ENCODE results near the gene GNAO1.
A peak's percentile ranks its signal among the peaks of the same experiment; 100 is the strongest.
"Not testable (repeated sequence)": the region's sequence is repeated elsewhere in the genome, so short reads cannot be mapped to it uniquely, and the experiment has no call there.

Gene GNAO1

GRCh38 chr16:56367764-56368163 is 176.5 kb downstream of the GNAO1 start:
- H3K4me3 ChIP-seq (ENCODE audit: low read depth, low read length): no peak overlapping the region
- no peak for DNase-seq (ENCODE audit: low read depth)

GRCh38 chr16:56368545-56368944 is 177.3 kb downstream of the GNAO1 start:
- no peak for DNase-seq (ENCODE audit: low read depth)
- no peak overlapping the region for H3K4me3 ChIP-seq (ENCODE audit: low read depth, low read length)

- DNase-seq (ENCODE audit: low read depth): no peak
- H3K4me3 ChIP-seq (ENCODE audit: low read depth, low read length): no peak overlapping the region
Observed at GRCh38 chr16:56369202-56369601, 177.9 kb downstream of the GNAO1 start.

GRCh38 chr16:56370185-56370874 is 179.0 kb downstream of the GNAO1 start:
- DNase-seq (ENCODE audit: low read depth): no peak

GRCh38 chr16:56370875-56371659 is 179.8 kb downstream of the GNAO1 start:
- no peak overlapping the region for H3K4me3 ChIP-seq (ENCODE audit: low read depth, low read length)
- no peak for DNase-seq (ENCODE audit: low read depth)

More at GRCh38 chr16:56370185-56370874, 179.0 kb downstream of the GNAO1 start:
- no peak overlapping the region for H3K4me3 ChIP-seq (ENCODE audit: low read depth, low read length)

GRCh38 chr16:56371660-56371937 is 180.3 kb downstream of the GNAO1 start:
- H3K4me3 ChIP-seq (ENCODE audit: low read depth, low read length): no peak overlapping the region
- DNase-seq (ENCODE audit: low read depth): no peak

- DNase-seq (ENCODE audit: low read depth): no peak
- H3K4me3 ChIP-seq (ENCODE audit: low read depth, low read length): no peak overlapping the region
Observed at GRCh38 chr16:56372013-56372634, 180.8 kb downstream of the GNAO1 start.

- no peak overlapping the region for H3K4me3 ChIP-seq (ENCODE audit: low read depth, low read length)
- no peak for DNase-seq (ENCODE audit: low read depth)
Observed at GRCh38 chr16:56373003-56373402, 181.7 kb downstream of the GNAO1 start.

GRCh38 chr16:56375792-56376191 is 184.5 kb downstream of the GNAO1 start:
- not testable (repeated sequence) for H3K4me3 ChIP-seq (ENCODE audit: low read depth, low read length); DNase-seq (ENCODE audit: low read depth)

GRCh38 chr16:56379044-56379443 is 187.8 kb downstream of the GNAO1 start:
- DNase-seq (ENCODE audit: low read depth); H3K4me3 ChIP-seq (ENCODE audit: low read depth, low read length): not testable (repeated sequence)

GRCh38 chr16:56380778-56381485 is 189.6 kb downstream of the GNAO1 start:
- not testable (repeated sequence) for DNase-seq (ENCODE audit: low read depth); H3K4me3 ChIP-seq (ENCODE audit: low read depth, low read length)

GRCh38 chr16:56382459-56382858 is 191.2 kb downstream of the GNAO1 start:
- no peak overlapping the region for H3K4me3 ChIP-seq (ENCODE audit: low read depth, low read length)
- DNase-seq (ENCODE audit: low read depth): no peak

GRCh38 chr16:56382901-56383355 is 191.6 kb downstream of the GNAO1 start:
- no peak for DNase-seq (ENCODE audit: low read depth)

GRCh38 chr16:56384074-56384721 is 192.9 kb downstream of the GNAO1 start:
- no peak overlapping the region for H3K4me3 ChIP-seq (ENCODE audit: low read depth, low read length)
- DNase-seq (ENCODE audit: low read depth): no peak

More at GRCh38 chr16:56382901-56383355, 191.6 kb downstream of the GNAO1 start:
- H3K4me3 ChIP-seq (ENCODE audit: low read depth, low read length): no peak overlapping the region

- no peak overlapping the region for H3K4me3 ChIP-seq (ENCODE audit: low read depth, low read length)
- no peak for DNase-seq (ENCODE audit: low read depth)
Observed at GRCh38 chr16:56387396-56387795, 196.1 kb downstream of the GNAO1 start.

- no peak for DNase-seq (ENCODE audit: low read depth)
- no peak overlapping the region for H3K4me3 ChIP-seq (ENCODE audit: low read depth, low read length)
Observed at GRCh38 chr16:56388209-56388608, 196.9 kb downstream of the GNAO1 start.

- DNase-seq (ENCODE audit: low read depth): peak; percentile 98
- no peak overlapping the region for H3K4me3 ChIP-seq (ENCODE audit: low read depth, low read length)
Observed at GRCh38 chr16:56389554-56389953, 198.3 kb downstream of the GNAO1 start.

- H3K4me3 ChIP-seq (ENCODE audit: low read depth, low read length); DNase-seq (ENCODE audit: low read depth): not testable (repeated sequence)
Observed at GRCh38 chr16:56396724-56397123, 205.4 kb downstream of the GNAO1 start.

GRCh38 chr16:56399047-56399446 is 207.8 kb downstream of the GNAO1 start:
- no peak for DNase-seq (ENCODE audit: low read depth)
- H3K4me3 ChIP-seq (ENCODE audit: low read depth, low read length): no peak overlapping the region

Measured in skeletal muscle cell (primary cell).